Prostate gland (tissue), 2 donors: Measurements from ENCODE around the gene NSF. TPM values are rescaled to one million over a fixed set of nuclear protein-coding genes. Genes with fewer than 3 reads are reported as not detected.

Source experiments
- DNase-seq: peaks from one replicate; pipeline ENCODE4 v3.0.0-alpha.2; 2019; ENCODE audit warnings: low spot score
- H3K27ac ChIP-seq, 2 donors: fragments of 200-600 bp; sonication (generic); 2 replicates each; pipeline ENCODE4 v1.5.1; 2017 to 2019
- H3K27me3 ChIP-seq: fragments of 200-600 bp; sonication (generic); replicated peaks from 2 replicates; pipeline ENCODE4 v1.5.1; 2019; ENCODE audit not compliant: insufficient read depth
- H3K36me3 ChIP-seq, 2 donors: fragments of 200-600 bp; sonication (generic); 1 replicate in 1 of 2; 2 replicates in 1 of 2; pipeline versions ENCODE4 v1.5.1 to v1.8.1; 2017 to 2019
- H3K4me1 ChIP-seq: fragments of 200-600 bp; sonication (generic); replicated peaks from 2 replicates; pipeline ENCODE4 v1.5.1; 2019
- H3K4me3 ChIP-seq, 2 donors: fragments of 200-600 bp; sonication (generic); 2 replicates each; pipeline ENCODE4 v1.5.1; 2017 to 2019
- H3K9me3 ChIP-seq: fragments of 200-600 bp; sonication (generic); 2 replicates; pipeline ENCODE4 v1.5.1; 2017
- CTCF ChIP-seq, 4 experiments: fragments of 200-600 bp in 2 of 4; fragments of 450-650 bp in 2 of 4; sonication (generic) in 2 of 4; IDR thresholded peaks; 1 replicate in 3 of 4; 2 replicates in 1 of 4; pipeline ENCODE4 v1.5.1; 2016 to 2019; ENCODE audit warnings: antibody characterized with exemption in 4 of 4, mild to moderate bottlenecking in 2 of 4, moderate library complexity in 2 of 4
- POLR2A ChIP-seq: fragments of 450-650 bp; IDR thresholded peaks from one replicate; pipeline ENCODE4 v1.6.1; 2016; ENCODE audit warnings: antibody characterized with exemption, mild to moderate bottlenecking
- POLR2AphosphoS5 ChIP-seq: sonication (generic); formaldehyde crosslinking; IDR thresholded peaks from one replicate; pipeline ENCODE4 v1.6.1; 2017; ENCODE audit warnings: antibody characterized with exemption
- WGBS: methylation state at CpG from one replicate; pipeline ENCODE4 v1.1.5; 2018; 5-methylcytosine and 5-hydroxymethylcytosine counted together
- intact Hi-C: fragments of 100-400 bp; cut with DNase I; formaldehyde crosslinking; loops from one replicate; pipeline ENCODE4 v1.14.2; 2022
- total RNA-seq, 2 donors: library from RNA; depleted of rRNA; stranded (reverse); fragments of >200 nt; gene quantifications; one replicate each; pipeline ENCODE4 v1.1.0, GENCODE V29; 2016

The NSF gene
- total RNA-seq, 2 donors from 2014 or later: 24.7 to 48.1 TPM

GRCh38 chr17:46803544-46803943, 213.1 kb downstream of the NSF start:
- H3K4me3 ChIP-seq: no peak overlapping the region
- TF ChIP-seq CTCF (IDR thresholded peaks at IDR 0.05) (no peak), POLR2A (no peak), POLR2AphosphoS5 (no peak)
- no peaks in the 10 kb centered on the region for H3K9me3 ChIP-seq
- H3K27me3 ChIP-seq: no peaks in the 10 kb centered on the region
- H3K4me1 ChIP-seq: no peaks in the 10 kb centered on the region
- intact Hi-C loops: no loop called here
- WGBS: 89% methylated on average over 5 of the region's 5 CpGs
- no peaks in the 10 kb centered on the region for H3K36me3 ChIP-seq
- no peak overlapping the region for H3K27ac ChIP-seq
- no peak for DNase-seq

- no peaks in the 10 kb centered on the region for H3K4me1 ChIP-seq
- WGBS: 94% methylated on average over 6 of the region's 6 CpGs
- no peaks in the 10 kb centered on the region for H3K9me3 ChIP-seq
- intact Hi-C loops: no loop called here
- no peak overlapping the region for H3K4me3 ChIP-seq
- no peaks in the 10 kb centered on the region for H3K36me3 ChIP-seq
- H3K27me3 ChIP-seq: no peaks in the 10 kb centered on the region
- no peak for DNase-seq
- no peak for TF ChIP-seq POLR2AphosphoS5
- TF ChIP-seq CTCF (IDR thresholded peaks at IDR 0.05): no peak
- no peak for TF ChIP-seq POLR2A
- no peak overlapping the region for H3K27ac ChIP-seq
These were observed 215.3 kb downstream of the NSF start for GRCh38 chr17:46805771-46806170.

Other genes starting within 250 kb of the NSF start
- 10 to 100 TPM; 20.1 to 39.7 TPM for gene ARL17B, start 228.9 kb upstream of the NSF start, total RNA-seq
- 10 to 100 TPM; 16.6 to 18.2 TPM for gene LRRC37A2, start 78.2 kb upstream of the NSF start, total RNA-seq
- 1 to 10 TPM; 7.9 to 8.5 TPM for gene ARL17A, start 11.0 kb upstream of the NSF start, total RNA-seq
- 1 to 10 TPM; 2.0 to 7.7 TPM for gene WNT3, start 228.0 kb downstream of the NSF start, total RNA-seq